CD14-positive monocyte (primary cell): ENCODE measurements around the gene MGLL. TPM values are rescaled to one million over a fixed set of nuclear protein-coding genes. Genes with fewer than 3 reads are reported as not detected.

Experiments
- DNase-seq, 3 donors: peaks; one replicate each; pipeline ENCODE4 v3.0.0-alpha.2; 2011 to 2022
- H2AFZ ChIP-seq: 2 replicates; pipeline ENCODE4 v1.6.0; 2012; ENCODE audit warnings: mild to moderate bottlenecking, low read depth, low read length, inconsistent platforms; ENCODE audit not compliant: insufficient read depth, poor library complexity, severe bottlenecking
- H3K27ac ChIP-seq, 2 donors: 1 replicate in 1 of 2; 2 replicates in 1 of 2; pipeline ENCODE4 v1.5.1; 2012 to 2013; ENCODE audit warnings: low read length in 2 of 2, control low read depth in 1 of 2, inconsistent platforms in 1 of 2, low read depth in 1 of 2, mild to moderate bottlenecking in 1 of 2
- H3K27me3 ChIP-seq, 2 donors: one replicate each; pipeline versions ENCODE4 v1.6.0 to v1.6.1; 2011 to 2013; ENCODE audit warnings: low read length in 2 of 2; ENCODE audit not compliant: control insufficient read depth in 2 of 2, insufficient read depth in 2 of 2
- H3K36me3 ChIP-seq, 2 donors: replicated peaks in 1 of 2; 1 replicate in 1 of 2; 2 replicates in 1 of 2; pipeline versions ENCODE4 v1.5.1 to v1.6.1; 2012 to 2013; ENCODE audit warnings: low read length in 2 of 2, control low read depth in 1 of 2, inconsistent platforms in 1 of 2, mild to moderate bottlenecking in 1 of 2; ENCODE audit not compliant: insufficient read depth in 2 of 2, control insufficient read depth in 1 of 2
- H3K4me1 ChIP-seq, 2 donors: 1 replicate in 1 of 2; 2 replicates in 1 of 2; pipeline versions ENCODE4 v1.5.1 to v1.6.1; 2012 to 2013; ENCODE audit warnings: low read length in 2 of 2, control low read depth in 1 of 2, inconsistent platforms in 1 of 2, mild to moderate bottlenecking in 1 of 2, moderate library complexity in 1 of 2; ENCODE audit not compliant: insufficient read depth in 2 of 2, control insufficient read depth in 1 of 2
- H3K4me2 ChIP-seq: replicated peaks from 2 replicates; pipeline ENCODE3; 2012; ENCODE audit warnings: low read length, moderate library complexity, mild to moderate bottlenecking; ENCODE audit not compliant: poor library complexity, severe bottlenecking; ENCODE audit errors: extremely low read depth
- H3K4me3 ChIP-seq, 3 experiments: fragments of 200-600 bp in 1 of 3; sonication (generic) in 1 of 3; replicated peaks in 1 of 3; 1 replicate in 2 of 3; 2 replicates in 1 of 3; pipeline ENCODE4 v1.5.1; 2011 to 2013; ENCODE audit warnings: low read length in 3 of 3, mild to moderate bottlenecking in 3 of 3, control low read depth in 2 of 3, low read depth in 2 of 3, inconsistent platforms in 1 of 3, moderate library complexity in 1 of 3
- H3K79me2 ChIP-seq: 2 replicates; pipeline ENCODE4 v1.6.0; 2012; ENCODE audit warnings: mild to moderate bottlenecking, control low read depth, inconsistent platforms, low read length, moderate library complexity; ENCODE audit not compliant: insufficient read depth
- H3K9ac ChIP-seq: 2 replicates; pipeline ENCODE4 v1.6.0; 2017; ENCODE audit warnings: low read length, mild to moderate bottlenecking; ENCODE audit not compliant: insufficient read depth, poor library complexity, severe bottlenecking
- H3K9me3 ChIP-seq, 2 donors: replicated peaks in 1 of 2; 1 replicate in 1 of 2; 2 replicates in 1 of 2; pipeline versions ENCODE4 v1.5.1 to v1.6.1; 2012 to 2013; ENCODE audit warnings: low read length in 2 of 2, control low read depth in 1 of 2; ENCODE audit not compliant: control insufficient read depth in 1 of 2, insufficient read depth in 1 of 2
- H4K20me1 ChIP-seq: 2 replicates; pipeline ENCODE4 v1.6.0; 2012; ENCODE audit warnings: mild to moderate bottlenecking, low read length, control low read depth, moderate library complexity; ENCODE audit not compliant: insufficient read depth
- H3K27ac Mint-ChIP-seq, 7 donors: one replicate each; pipeline ENCODE4 v1.8.0; 2020; ENCODE audit warnings: mild to moderate bottlenecking in 7 of 7, mixed read lengths in 7 of 7, moderate library complexity in 6 of 7, inconsistent platforms in 2 of 7
- H3K27me3 Mint-ChIP-seq, 3 donors: one replicate each; pipeline ENCODE4 v1.8.0; 2021 to 2022; ENCODE audit warnings: low read depth in 3 of 3, mild to moderate bottlenecking in 3 of 3, mixed read lengths in 3 of 3, moderate library complexity in 3 of 3, inconsistent platforms in 1 of 3
- H3K36me3 Mint-ChIP-seq, 2 donors: one replicate each; pipeline ENCODE4 v1.8.0; 2020; ENCODE audit warnings: mixed read lengths in 2 of 2, inconsistent platforms in 1 of 2, mild to moderate bottlenecking in 1 of 2
- H3K4me1 Mint-ChIP-seq: one replicate; pipeline ENCODE4 v1.8.0; 2020; ENCODE audit warnings: mild to moderate bottlenecking, mixed read lengths
- H3K4me3 Mint-ChIP-seq, 2 donors: one replicate each; pipeline ENCODE4 v1.8.0; 2020; ENCODE audit warnings: mild to moderate bottlenecking in 2 of 2, mixed read lengths in 2 of 2, moderate library complexity in 1 of 2
- H3K9me3 Mint-ChIP-seq, 7 donors: one replicate each; pipeline ENCODE4 v1.8.0; 2020 to 2022; ENCODE audit warnings: mixed read lengths in 7 of 7, mild to moderate bottlenecking in 6 of 7, moderate library complexity in 6 of 7, inconsistent platforms in 2 of 7
- CTCF ChIP-seq: fragments of 200-600 bp; IDR thresholded peaks from one replicate; pipeline ENCODE4 v1.8.0; 2022; ENCODE audit warnings: antibody characterized with exemption, mild to moderate bottlenecking
- WGBS: methylation state at CpG from one replicate; pipeline ENCODE4 v1.1.5; 2013; ENCODE audit warnings: missing lambda C conversion rate; ENCODE audit not compliant: insufficient coverage; 5-methylcytosine and 5-hydroxymethylcytosine counted together
- intact Hi-C, 2 donors: fragments of 100-400 bp; cut with micrococcal nuclease; formaldehyde crosslinking; loops; one replicate each; pipeline versions ENCODE4 v1.15.0 to v1.15.1; 2023
- polyA plus RNA-seq, 3 donors: library from polyadenylated mRNA; depleted of rRNA in 1 of 3; unstranded in 2 of 3; stranded (reverse) in 1 of 3; fragments of 300-500 nt in 2 of 3; fragments of >200 nt in 1 of 3; fragmentation: Illumina TruSeq in 2 of 3; gene quantifications; 1 replicate in 2 of 3; 2 replicates in 1 of 3; pipeline ENCODE4 v1.2.3, GENCODE V29; 2012 to 2021

The MGLL gene
- polyA plus RNA-seq, 3 donors = 4.4 to 10.0 (median 6.4) TPM

GRCh38 chr3:127741246-127741645, 81.1 kb downstream of the MGLL start:
- Histone ChIP-seq H3K4me1 (peaks cover 24 to 25% of the 10 kb centered on the region in 2 donors), H3K79me2 (no peaks in the 10 kb centered on the region), H3K27ac (no peak overlapping the region), H3K36me3 (no peaks in the 10 kb centered on the region), H4K20me1 (no peaks in the 10 kb centered on the region), H2AFZ (no peak overlapping the region), H3K9me3 (no peaks in the 10 kb centered on the region), H3K4me2 (no peak overlapping the region), H3K9ac (no peak overlapping the region), H3K4me3 (no peak overlapping the region), H3K27me3 (no peaks in the 10 kb centered on the region)
- H3K27ac Mint-ChIP-seq = no peak overlapping the region
- peaks cover 23% of the 10 kb centered on the region for H3K4me1 Mint-ChIP-seq
- 95% methylated on average over 5 of the region's 8 CpGs for WGBS
- no peaks in the 10 kb centered on the region for H3K9me3 Mint-ChIP-seq
- intact Hi-C loops = loop anchor here in 1 of 2 donors (5.0 kb wide), 1 partner anchor 44 kb away; no protein-coding TSS in a partner anchor
- peaks cover 1 to 3% (median 3%) of the 10 kb centered on the region in 3 donors for H3K27me3 Mint-ChIP-seq
- no peak for TF ChIP-seq CTCF
- no peak for DNase-seq
- H3K4me3 Mint-ChIP-seq = no peak overlapping the region
- peaks cover 1 to 4% of the 10 kb centered on the region in 2 donors for H3K36me3 Mint-ChIP-seq

- DNase-seq = no peak
- WGBS = 91% methylated on average over 20 of the region's 20 CpGs
- H3K9me3 ChIP-seq = no peaks in the 10 kb centered on the region
Measured at GRCh38 chr3:127740136-127740915, 82.0 kb downstream of the MGLL start.

More at GRCh38 chr3:127740136-127740915, 82.0 kb downstream of the MGLL start:
- no peak for TF ChIP-seq CTCF
- H3K4me1 Mint-ChIP-seq = peaks cover 30% of the 10 kb centered on the region
- H2AFZ ChIP-seq = no peak overlapping the region
- H3K4me2 ChIP-seq = no peak overlapping the region
- H3K4me3 Mint-ChIP-seq = no peak overlapping the region
- H3K4me1 ChIP-seq = peaks cover 33 to 34% of the 10 kb centered on the region in 2 donors
- no peak overlapping the region for H3K27ac Mint-ChIP-seq
- no peaks in the 10 kb centered on the region for H3K36me3 ChIP-seq
- H3K27ac ChIP-seq = no peak overlapping the region
- H3K4me3 ChIP-seq = no peak overlapping the region
- intact Hi-C loops = loop anchor here in 1 of 2 donors (5.0 kb wide), 1 partner anchor 43 kb away; no protein-coding TSS in a partner anchor
- no peak overlapping the region for H3K9ac ChIP-seq
- no peaks in the 10 kb centered on the region for H3K79me2 ChIP-seq
- no peaks in the 10 kb centered on the region for H3K9me3 Mint-ChIP-seq
- peaks cover 1 to 4% of the 10 kb centered on the region in 2 donors for H3K36me3 Mint-ChIP-seq
- H4K20me1 ChIP-seq = no peaks in the 10 kb centered on the region
- H3K27me3 ChIP-seq = no peaks in the 10 kb centered on the region
- peaks cover 1 to 3% (median 2%) of the 10 kb centered on the region in 3 donors for H3K27me3 Mint-ChIP-seq
